ENCODE measurements around the gene RSPO4. TPM values are rescaled to one million over a fixed set of nuclear protein-coding genes. Genes with fewer than 3 reads are reported as not detected.

The RSPO4 gene
- total RNA-seq, 8 experiments from 2014 or later = 0.05 to 0.81 (median 0.28) TPM; not detected in 1

- no peak overlapping the region for H3K4me3 ChIP-seq
- WGBS, 10 experiments = 0 to 42% (median 18%) methylated on average over 1 to 2 of the region's 2 CpGs; no CpG with 5 or more reads in 4 of the 10 experiments
- in situ Hi-C loops (cut with MboI; ENCODE audit: low pct_unique_long_range_greater_than_20kb in 2 of 9, low sequenced_read_pairs in 9 of 9, unreplicated experiment in 9 of 9) = loop anchor here in 1 of 9 experiments (10.0 kb wide), 1 partner anchor 129 kb away; no protein-coding TSS in a partner anchor
- no peak for ATAC-seq (replicated peaks in 6 of 8)
- H3K4me1 ChIP-seq (replicated peaks in 1 of 2) = no peaks in the 10 kb centered on the region
- no peak overlapping the region for H3K27ac ChIP-seq
These were observed 26.1 kb downstream of the RSPO4 start for GRCh38 chr20:976033-976432.

- H3K4me1 ChIP-seq (replicated peaks in 1 of 2) = no peaks in the 10 kb centered on the region
- ATAC-seq (replicated peaks in 6 of 8) = peak in 5 of 8 experiments; percentile 18 to 98 (median 72)
- no peak overlapping the region for H3K4me3 ChIP-seq
- in situ Hi-C loops (cut with MboI; ENCODE audit: low pct_unique_long_range_greater_than_20kb in 2 of 9, low sequenced_read_pairs in 9 of 9, unreplicated experiment in 9 of 9) = loop anchor here in 4 of 9 experiments (10.0 to 25.0 kb wide), 2 partner anchors 131 to 161 kb away; no protein-coding TSS in a partner anchor
- H3K27ac ChIP-seq = no peak overlapping the region
- WGBS, 10 experiments = 0 to 80% (median 59%) methylated on average over 1 to 6 of the region's 6 CpGs; no CpG with 5 or more reads in 2 of the 10 experiments
These were observed 28.3 kb downstream of the RSPO4 start for GRCh38 chr20:973785-974194.

DNA sequence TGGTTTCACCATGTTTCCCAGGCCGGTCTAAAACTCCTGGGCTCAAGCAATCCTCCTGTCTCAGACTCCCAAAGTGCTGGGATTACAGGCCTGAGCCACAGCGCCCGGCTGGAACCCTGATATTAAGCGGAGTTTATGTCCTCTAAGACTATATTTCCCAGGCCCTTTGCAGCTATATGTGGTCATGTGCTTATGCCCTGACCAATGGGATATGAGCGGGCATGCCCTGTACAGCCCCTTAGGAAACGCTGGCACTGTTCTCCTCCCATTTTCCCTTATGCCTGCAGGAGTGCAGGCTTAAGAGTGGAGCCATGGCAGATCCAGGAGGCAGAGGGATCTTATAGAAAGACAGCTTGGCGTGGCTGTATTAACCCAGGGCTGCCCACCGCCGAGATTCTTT lies 29.9 kb downstream of the RSPO4 start:
- ATAC-seq (replicated peaks in 6 of 8) = no peak
- Histone ChIP-seq H3K4me3 (no peak overlapping the region), H3K4me1 (replicated peaks in 1 of 2) (no peaks in the 10 kb centered on the region), H3K27ac (no peak overlapping the region)
- in situ Hi-C loops (cut with MboI; ENCODE audit: low pct_unique_long_range_greater_than_20kb in 2 of 9, low sequenced_read_pairs in 9 of 9, unreplicated experiment in 9 of 9) = loop anchor here in 4 of 9 experiments (10.0 to 25.0 kb wide), 2 partner anchors 133 to 160 kb away; no protein-coding TSS in a partner anchor
- WGBS, 10 experiments = 50 to 97% (median 83%) methylated on average over 1 to 6 of the region's 9 CpGs; no CpG with 5 or more reads in 3 of the 10 experiments

GRCh38 chr20:971346-971745 lies 30.8 kb downstream of the RSPO4 start:
- ATAC-seq (replicated peaks in 6 of 8) = no peak
- Histone ChIP-seq H3K27ac (no peak overlapping the region), H3K4me3 (no peak overlapping the region), H3K4me1 (replicated peaks in 1 of 2) (no peaks in the 10 kb centered on the region)
- WGBS, 10 experiments = 28 to 82% (median 56%) methylated on average over 2 of the region's 2 CpGs; no CpG with 5 or more reads in 3 of the 10 experiments
- in situ Hi-C loops (cut with MboI; ENCODE audit: low pct_unique_long_range_greater_than_20kb in 2 of 9, low sequenced_read_pairs in 9 of 9, unreplicated experiment in 9 of 9) = loop anchor here in 4 of 9 experiments (10.0 to 25.0 kb wide), 2 partner anchors 133 to 159 kb away; no protein-coding TSS in a partner anchor

DNA sequence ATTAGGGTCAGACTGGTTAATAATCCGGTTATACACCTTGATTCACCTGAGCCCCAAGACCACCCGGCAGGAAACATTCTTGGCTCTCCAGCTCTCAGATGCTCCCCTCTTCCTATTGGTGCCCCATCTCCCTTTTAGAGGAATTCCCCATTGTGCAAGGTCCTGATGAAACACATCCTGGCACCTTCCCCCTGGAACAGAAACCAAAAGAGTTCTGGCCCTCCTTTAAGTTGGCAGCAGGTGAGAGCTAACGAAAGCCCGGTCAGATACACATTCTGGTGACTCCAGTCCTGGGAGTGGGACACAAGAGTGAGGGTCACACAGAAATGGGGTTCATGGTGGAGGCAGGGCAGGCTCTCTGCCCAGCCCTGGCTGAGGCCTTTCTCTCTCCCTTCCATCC lies 32.2 kb downstream of the RSPO4 start:
- ATAC-seq (replicated peaks in 6 of 8) = no peak
- Histone ChIP-seq H3K4me3 (no peak overlapping the region), H3K4me1 (replicated peaks in 1 of 2) (no peaks in the 10 kb centered on the region), H3K27ac (no peak overlapping the region)
- WGBS, 10 experiments = 31 to 84% (median 69%) methylated on average over 1 to 4 of the region's 4 CpGs; no CpG with 5 or more reads in 3 of the 10 experiments
- in situ Hi-C loops (cut with MboI; ENCODE audit: low pct_unique_long_range_greater_than_20kb in 2 of 9, low sequenced_read_pairs in 9 of 9, unreplicated experiment in 9 of 9) = loop anchor here in 4 of 9 experiments (10.0 to 25.0 kb wide), 2 partner anchors 135 to 158 kb away; no protein-coding TSS in a partner anchor

DNA sequence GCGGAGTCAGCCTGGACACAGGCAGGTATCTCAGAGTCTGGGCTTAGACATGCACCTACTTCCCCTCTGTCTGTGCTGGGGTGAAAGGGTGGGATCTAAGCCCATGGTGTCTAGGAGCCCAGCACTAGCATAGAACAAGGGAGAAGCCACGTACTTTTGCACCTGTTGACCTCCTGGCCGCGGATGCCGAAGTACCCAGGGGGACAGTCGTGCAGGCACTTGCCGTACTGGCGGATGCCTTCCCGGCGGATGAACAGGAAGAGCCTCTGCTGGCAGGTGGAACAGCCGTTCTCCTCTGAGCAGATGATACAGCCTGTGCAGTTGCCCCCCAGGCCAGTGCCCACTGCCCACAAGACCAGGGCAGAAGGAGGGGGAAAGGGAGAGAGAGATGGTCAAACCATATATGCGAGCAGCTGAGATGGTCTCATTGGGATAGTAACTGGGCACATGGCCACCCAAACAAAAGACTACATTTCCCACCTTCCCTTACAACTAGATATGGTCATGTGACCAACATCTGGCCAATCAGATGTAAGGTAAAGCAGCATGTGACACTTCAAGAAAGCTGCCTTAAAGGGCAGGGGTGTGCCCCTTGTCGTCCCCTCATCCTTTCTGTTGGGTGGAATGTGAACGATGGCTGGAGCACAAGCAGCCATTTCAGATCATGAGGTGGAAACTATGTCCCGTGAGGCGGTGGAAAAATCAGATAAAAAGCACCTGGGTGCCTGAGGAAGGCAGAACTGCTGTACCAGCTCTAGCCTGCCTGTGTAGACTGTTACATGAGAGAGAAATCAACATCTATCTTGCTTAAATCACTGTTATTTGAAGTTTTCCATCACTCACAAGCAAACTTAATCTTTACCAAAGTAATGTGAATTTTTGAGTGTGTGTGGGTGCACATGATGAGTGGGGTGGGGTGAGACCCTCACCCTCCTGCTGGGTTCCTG lies 34.0 kb downstream of the RSPO4 start:
- in situ Hi-C loops (cut with MboI; ENCODE audit: low pct_unique_long_range_greater_than_20kb in 2 of 9, low sequenced_read_pairs in 9 of 9, unreplicated experiment in 9 of 9) = loop anchor here in 3 of 9 experiments (25.0 kb wide), 1 partner anchor 156 kb away; no protein-coding TSS in a partner anchor
- Histone ChIP-seq H3K4me3 (no peak overlapping the region), H3K27ac (no peak overlapping the region), H3K4me1 (replicated peaks in 1 of 2) (no peaks in the 10 kb centered on the region)
- 60 to 95% (median 80%) methylated on average over 1 to 9 of the region's 16 CpGs; no CpG with 5 or more reads in 3 of the 10 experiments for WGBS, 10 experiments
- peak in 1 of 8 experiments; percentile 45 for ATAC-seq (replicated peaks in 6 of 8)

- 30 to 86% (median 67%) methylated on average over 1 to 6 of the region's 9 CpGs; no CpG with 5 or more reads in 5 of the 10 experiments for WGBS, 10 experiments
These were observed 36.2 kb downstream of the RSPO4 start for GRCh38 chr20:965956-966355.

DNA sequence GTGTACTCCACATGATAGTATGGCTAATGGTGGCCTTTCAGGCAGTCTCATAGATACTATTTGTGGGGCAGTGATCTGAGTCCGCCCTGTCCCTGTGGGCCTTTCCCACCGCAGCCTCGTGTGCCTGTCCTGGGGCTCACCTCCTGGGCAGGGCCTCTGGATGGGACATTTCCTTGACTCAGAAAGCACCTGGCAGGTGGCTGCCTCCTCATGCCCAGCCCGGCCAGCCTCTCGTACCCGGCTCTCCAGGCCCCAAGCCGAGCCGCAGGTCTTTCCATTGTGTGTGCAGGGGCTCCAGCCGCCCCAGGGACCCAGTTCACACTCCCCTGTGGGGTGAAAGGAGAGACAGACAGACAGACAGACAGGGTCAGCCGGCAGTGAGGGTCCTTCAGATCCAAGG lies 38.3 kb downstream of the RSPO4 start:
- in situ Hi-C loops (cut with MboI; ENCODE audit: low pct_unique_long_range_greater_than_20kb in 2 of 9, low sequenced_read_pairs in 9 of 9, unreplicated experiment in 9 of 9) = loop anchor here in 3 of 9 experiments (25.0 kb wide), 1 partner anchor 151 kb away; no protein-coding TSS in a partner anchor
- no peak overlapping the region for H3K4me3 ChIP-seq
- no peaks in the 10 kb centered on the region for H3K4me1 ChIP-seq (replicated peaks in 1 of 2)
- no peak overlapping the region for H3K27ac ChIP-seq
- ATAC-seq (replicated peaks in 6 of 8) = no peak
- 20 to 94% (median 53%) methylated on average over 1 to 8 of the region's 10 CpGs; no CpG with 5 or more reads in 3 of the 10 experiments for WGBS, 10 experiments

More at GRCh38 chr20:965956-966355, 36.2 kb downstream of the RSPO4 start:
- ATAC-seq (replicated peaks in 6 of 8) = no peak
- Histone ChIP-seq H3K4me3 (no peak overlapping the region), H3K4me1 (replicated peaks in 1 of 2) (no peaks in the 10 kb centered on the region), H3K27ac (no peak overlapping the region)
- in situ Hi-C loops (cut with MboI; ENCODE audit: low pct_unique_long_range_greater_than_20kb in 2 of 9, low sequenced_read_pairs in 9 of 9, unreplicated experiment in 9 of 9) = loop anchor here in 3 of 9 experiments (25.0 kb wide), 1 partner anchor 154 kb away; no protein-coding TSS in a partner anchor

- H3K4me1 ChIP-seq (replicated peaks in 1 of 2) = no peaks in the 10 kb centered on the region
- H3K27ac ChIP-seq = no peak overlapping the region
- H3K4me3 ChIP-seq = no peak overlapping the region
- in situ Hi-C loops (cut with MboI; ENCODE audit: low pct_unique_long_range_greater_than_20kb in 2 of 9, low sequenced_read_pairs in 9 of 9, unreplicated experiment in 9 of 9) = loop anchor here in 3 of 9 experiments (25.0 kb wide), 1 partner anchor 150 kb away; no protein-coding TSS in a partner anchor
- 50 to 92% (median 80%) methylated on average over 1 to 7 of the region's 8 CpGs; no CpG with 5 or more reads in 3 of the 10 experiments for WGBS, 10 experiments
- no peak for ATAC-seq (replicated peaks in 6 of 8)
These were observed 39.4 kb downstream of the RSPO4 start for GRCh38 chr20:962683-963082.

DNA sequence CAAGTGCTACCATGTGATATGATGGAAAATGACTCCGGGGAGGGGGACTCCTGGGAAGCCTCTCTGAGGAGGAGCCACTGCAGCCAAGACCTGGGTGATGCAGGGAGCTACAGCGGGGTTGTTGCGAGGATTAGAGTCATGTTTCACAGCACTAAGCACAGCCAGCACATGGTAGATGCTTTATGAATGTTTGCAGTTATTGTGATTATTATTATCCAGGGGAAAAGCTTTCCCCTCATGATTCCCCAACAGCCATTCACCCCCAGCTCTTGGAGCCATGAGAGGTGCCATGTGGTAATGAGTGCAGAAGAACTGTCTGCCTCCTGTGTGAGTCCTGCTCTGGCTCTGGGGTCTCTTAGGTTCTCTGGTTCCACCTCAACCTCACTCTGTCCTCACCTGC lies 39.9 kb downstream of the RSPO4 start:
- Histone ChIP-seq H3K4me3 (no peak overlapping the region), H3K4me1 (replicated peaks in 1 of 2) (no peaks in the 10 kb centered on the region), H3K27ac (no peak overlapping the region)
- no peak for ATAC-seq (replicated peaks in 6 of 8)
- in situ Hi-C loops (cut with MboI; ENCODE audit: low pct_unique_long_range_greater_than_20kb in 2 of 9, low sequenced_read_pairs in 9 of 9, unreplicated experiment in 9 of 9) = loop anchor here in 3 of 9 experiments (25.0 kb wide), 1 partner anchor 150 kb away; no protein-coding TSS in a partner anchor
- WGBS, 10 experiments = 20 to 74% (median 49%) methylated on average over 1 to 2 of the region's 3 CpGs; no CpG with 5 or more reads in 6 of the 10 experiments

DNA sequence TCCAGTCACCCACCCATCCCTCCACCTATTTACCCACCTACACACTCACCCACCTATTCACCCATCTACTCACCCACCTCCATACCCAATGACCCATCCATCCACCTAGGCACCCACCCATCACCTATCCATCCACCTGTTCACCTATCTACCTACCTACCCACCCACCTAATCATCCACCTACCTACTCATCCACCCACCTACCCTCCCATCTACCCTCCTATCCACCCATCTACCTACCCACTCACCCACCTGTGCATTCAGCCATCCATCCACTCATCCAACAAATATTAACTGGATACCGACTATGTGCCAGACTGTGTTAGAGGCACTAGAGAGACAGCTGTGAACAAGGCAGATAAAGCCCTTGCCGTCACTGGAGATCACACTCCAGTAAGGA lies 40.3 kb downstream of the RSPO4 start:
- Histone ChIP-seq H3K4me1 (replicated peaks in 1 of 2) (no peaks in the 10 kb centered on the region), H3K27ac (no peak overlapping the region), H3K4me3 (no peak overlapping the region)
- no peak for ATAC-seq (replicated peaks in 6 of 8)
- 100% methylated on average over 1 of the region's 2 CpGs; no CpG with 5 or more reads in 8 of the 10 experiments for WGBS, 10 experiments
- in situ Hi-C loops (cut with MboI; ENCODE audit: low pct_unique_long_range_greater_than_20kb in 2 of 9, low sequenced_read_pairs in 9 of 9, unreplicated experiment in 9 of 9) = loop anchor here in 3 of 9 experiments (25.0 kb wide), 1 partner anchor 149 kb away; no protein-coding TSS in a partner anchor

GRCh38 chr20:959996-960615 lies 42.0 kb downstream of the RSPO4 start:
- in situ Hi-C loops (cut with MboI; ENCODE audit: low pct_unique_long_range_greater_than_20kb in 2 of 9, low sequenced_read_pairs in 9 of 9, unreplicated experiment in 9 of 9) = loop anchor here in 8 of 9 experiments (5.0 to 25.0 kb wide), 3 partner anchors 143 to 148 kb away; no protein-coding TSS in a partner anchor
- no peaks in the 10 kb centered on the region for H3K4me1 ChIP-seq (replicated peaks in 1 of 2)
- ATAC-seq (replicated peaks in 6 of 8) = no peak
- no peak overlapping the region for H3K4me3 ChIP-seq
- no peak overlapping the region for H3K27ac ChIP-seq
- 71 to 94% (median 80%) methylated on average over 2 to 15 of the region's 16 CpGs; no CpG with 5 or more reads in 1 of the 10 experiments for WGBS, 10 experiments

Data from motor neuron (in vitro differentiated cells).